CD4-positive, alpha-beta T cell (primary cell): Measurements from ENCODE around the gene PRR14. TPM values are rescaled to one million over a fixed set of nuclear protein-coding genes. Genes with fewer than 3 reads are reported as not detected.
"Not testable (repeated sequence)": the region's sequence is repeated elsewhere in the genome, so short reads cannot be mapped to it uniquely, and the experiment has no call there.

Experiments used
- ATAC-seq: fragments of 200-7000 bp; cut with Tn5 transposase; one replicate; pipeline ENCODE4 v1.10.0; 2022; ENCODE audit warnings: mild to moderate bottlenecking; ENCODE audit not compliant: poor library complexity
- CTCF ChIA-PET: fragments of 350-600 bp; sonication (Branson Sonifier 250); formaldehyde crosslinking; loops from one replicate; lab custom pipeline; 2021; ENCODE audit warnings: antibody characterized with exemption, inconsistent platforms; lab: Charles Lee
- POLR2A ChIA-PET: fragments of 350-600 bp; sonication (Branson Sonifier 250); formaldehyde crosslinking; loops from one replicate; lab custom pipeline; 2021; ENCODE audit warnings: antibody characterized with exemption, inconsistent platforms; lab: Charles Lee
- DNase-seq, 14 experiments: peaks; one replicate each; pipeline ENCODE4 v3.0.0-alpha.2; 2013 to 2020; ENCODE audit warnings: mixed read lengths in 2 of 14
- H3K27ac ChIP-seq, 2 donors: one replicate each; pipeline versions ENCODE4 v1.5.1 to v1.7.0; 2013; ENCODE audit warnings: low read length in 2 of 2, low read depth in 1 of 2, mild to moderate bottlenecking in 1 of 2
- H3K27me3 ChIP-seq, 2 experiments: 1 replicate in 1 of 2; 2 replicates in 1 of 2; pipeline versions ENCODE4 v1.6.1 to v1.7.0; 2013; ENCODE audit warnings: low read length in 2 of 2, control low read depth in 1 of 2, mild to moderate bottlenecking in 1 of 2, moderate library complexity in 1 of 2; ENCODE audit not compliant: insufficient read depth in 2 of 2, control insufficient read depth in 1 of 2
- H3K36me3 ChIP-seq: one replicate; pipeline ENCODE4 v1.6.1; 2013; ENCODE audit warnings: low read length, control low read depth; ENCODE audit not compliant: insufficient read depth
- H3K4me1 ChIP-seq: one replicate; pipeline ENCODE4 v1.6.1; 2013; ENCODE audit warnings: low read length, control low read depth; ENCODE audit not compliant: insufficient read depth
- H3K4me3 ChIP-seq: one replicate; pipeline ENCODE4 v1.5.1; 2013; ENCODE audit warnings: mild to moderate bottlenecking, low read length, moderate library complexity
- H3K9me3 ChIP-seq, 2 experiments: 1 replicate in 1 of 2; 2 replicates in 1 of 2; pipeline versions ENCODE4 v1.6.1 to v1.7.0; 2013; ENCODE audit warnings: low read length in 2 of 2, mild to moderate bottlenecking in 2 of 2, control low read depth in 1 of 2, moderate library complexity in 1 of 2; ENCODE audit not compliant: control insufficient read depth in 1 of 2, insufficient read depth in 1 of 2
- H3K27ac Mint-ChIP-seq: one replicate; pipeline ENCODE4 v1.8.0; 2020; ENCODE audit warnings: mixed read lengths
- H3K27me3 Mint-ChIP-seq: one replicate; pipeline ENCODE4 v1.8.0; 2021; ENCODE audit warnings: mixed read lengths
- H3K36me3 Mint-ChIP-seq: one replicate; pipeline ENCODE4 v1.8.0; 2021; ENCODE audit warnings: low read depth, mixed read lengths
- H3K4me1 Mint-ChIP-seq: one replicate; pipeline ENCODE4 v1.8.0; 2021; ENCODE audit warnings: low read depth, mixed read lengths
- H3K4me3 Mint-ChIP-seq: one replicate; pipeline ENCODE4 v1.8.0; 2020; ENCODE audit warnings: mild to moderate bottlenecking, mixed read lengths
- H3K9me3 Mint-ChIP-seq: one replicate; pipeline ENCODE4 v1.8.0; 2020; ENCODE audit warnings: mixed read lengths
- intact Hi-C, 2 experiments: fragments of 100-400 bp; cut with DNase I in 1 of 2; cut with micrococcal nuclease in 1 of 2; formaldehyde crosslinking; loops; one replicate each; pipeline versions ENCODE4 v1.15.1 to v1.9.0; 2023 to 2025; cut with DNase I, micrococcal nuclease
- total RNA-seq, 174 experiments: library from RNA in 2 of 174; stranded (reverse) in 2 of 174; gene quantifications; one replicate each; pipeline ENCODE4 v1.2.3 and lab custom pipeline; 2021 to 2026
- TF ChIP-seq, protein P1 (sequence below): fragments of 200-600 bp; IDR thresholded peaks from one replicate; pipeline ENCODE4 v1.8.0; 2022; ENCODE audit warnings: antibody characterized with exemption, mild to moderate bottlenecking

Gene PRR14
- total RNA-seq, 2 experiments from 2014 or later = 50.2 to 51.7 TPM

DNA sequence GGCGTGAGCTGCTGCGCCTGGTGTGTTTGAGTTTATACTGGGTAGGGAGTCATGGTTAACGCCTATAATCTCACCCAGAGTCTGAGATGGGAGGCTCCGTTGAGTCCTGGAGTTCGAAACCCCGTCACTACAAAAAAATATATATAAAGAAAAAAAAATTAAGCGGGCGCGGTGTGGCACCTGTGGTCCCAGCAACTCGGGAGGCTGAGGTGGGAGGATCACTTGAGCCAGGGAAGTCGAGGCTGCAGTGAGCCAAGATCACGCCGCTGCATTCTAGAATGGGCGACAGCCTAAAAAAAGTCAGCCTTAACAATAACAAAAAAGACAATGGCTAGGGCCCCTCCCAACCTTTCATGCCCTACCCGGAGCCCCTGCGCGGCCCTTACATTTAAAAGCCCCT lies 17.2 kb upstream of the PRR14 start:
- ChIA-PET POLR2A (interaction anchor here (0.6 to 1.2 kb wide), 8 partner anchors 17 to 263 kb away, joined by 3 to 19 read pairs (median 7); partner anchors contain the start of genes FBRS, PRR14, TBC1D10B and ZNF689), CTCF (interaction anchor here (0.6 to 1.8 kb wide), 6 partner anchors 17 to 203 kb away, joined by 3 to 7 read pairs (median 5); partner anchors contain the start of genes DCTPP1, FBRS and PRR14)
- H3K9me3 ChIP-seq = no peaks in the 10 kb centered on the region
- Mint-ChIP-seq H3K4me1 (peaks cover 22% of the 10 kb centered on the region), H3K36me3 (peaks cover 4% of the 10 kb centered on the region), H3K9me3 (no peaks in the 10 kb centered on the region), H3K4me3 (peak overlapping the region; percentile 96), H3K27ac (peak overlapping the region; percentile 93), H3K27me3 (no peaks in the 10 kb centered on the region)
- no peak for DNase-seq
- no peaks in the 10 kb centered on the region for H3K27me3 ChIP-seq
- intact Hi-C loops = loop anchor here (5.0 to 10.0 kb wide), 5 partner anchors 76 to 589 kb away; partner anchors contain the start of genes ALDOA (in 1 of the 2), SEPHS2 (in 1 of the 2), ZNF747 (in 1 of the 2) and ZNF764 (in 1 of the 2)
- TF ChIP-seq, protein P1, sequence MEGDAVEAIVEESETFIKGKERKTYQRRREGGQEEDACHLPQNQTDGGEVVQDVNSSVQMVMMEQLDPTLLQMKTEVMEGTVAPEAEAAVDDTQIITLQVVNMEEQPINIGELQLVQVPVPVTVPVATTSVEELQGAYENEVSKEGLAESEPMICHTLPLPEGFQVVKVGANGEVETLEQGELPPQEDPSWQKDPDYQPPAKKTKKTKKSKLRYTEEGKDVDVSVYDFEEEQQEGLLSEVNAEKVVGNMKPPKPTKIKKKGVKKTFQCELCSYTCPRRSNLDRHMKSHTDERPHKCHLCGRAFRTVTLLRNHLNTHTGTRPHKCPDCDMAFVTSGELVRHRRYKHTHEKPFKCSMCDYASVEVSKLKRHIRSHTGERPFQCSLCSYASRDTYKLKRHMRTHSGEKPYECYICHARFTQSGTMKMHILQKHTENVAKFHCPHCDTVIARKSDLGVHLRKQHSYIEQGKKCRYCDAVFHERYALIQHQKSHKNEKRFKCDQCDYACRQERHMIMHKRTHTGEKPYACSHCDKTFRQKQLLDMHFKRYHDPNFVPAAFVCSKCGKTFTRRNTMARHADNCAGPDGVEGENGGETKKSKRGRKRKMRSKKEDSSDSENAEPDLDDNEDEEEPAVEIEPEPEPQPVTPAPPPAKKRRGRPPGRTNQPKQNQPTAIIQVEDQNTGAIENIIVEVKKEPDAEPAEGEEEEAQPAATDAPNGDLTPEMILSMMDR = no peak
- H3K27ac ChIP-seq = peak overlapping the region; percentile 88 to 99
- H3K4me1 ChIP-seq = peaks cover 22% of the 10 kb centered on the region
- H3K36me3 ChIP-seq = no peaks in the 10 kb centered on the region
- no peak for ATAC-seq
- H3K4me3 ChIP-seq = peak overlapping the region; percentile 82

DNA sequence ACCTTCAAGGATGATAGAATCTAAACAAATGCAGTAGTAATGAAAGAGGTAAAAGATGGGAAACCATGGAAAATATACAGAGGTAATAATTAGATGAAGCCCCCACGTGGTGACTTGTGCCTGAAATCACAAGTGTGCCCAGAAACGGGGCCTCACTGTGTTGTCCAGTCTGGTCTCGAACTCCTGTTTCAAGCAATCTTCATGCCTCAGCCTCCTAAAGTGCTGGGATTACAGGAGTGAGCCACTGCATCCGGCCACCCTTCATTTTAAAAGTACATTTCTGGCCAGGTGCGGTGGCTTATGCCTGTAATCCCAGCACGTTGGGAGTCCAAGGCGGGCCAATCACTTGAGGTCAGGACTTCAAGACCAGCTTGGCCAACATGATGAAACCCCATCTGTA lies 14.2 kb upstream of the PRR14 start:
- TF ChIP-seq, protein P1 = no peak
- no peaks in the 10 kb centered on the region for H3K27me3 Mint-ChIP-seq
- no peaks in the 10 kb centered on the region for H3K36me3 ChIP-seq
- H3K4me3 Mint-ChIP-seq = no peak overlapping the region
- peaks cover 19% of the 10 kb centered on the region for H3K4me1 ChIP-seq
- intact Hi-C loops = loop anchor here (5.0 to 10.0 kb wide), 3 partner anchors 64 to 592 kb away; partner anchors contain the start of genes ALDOA (in 1 of the 2) and ZNF688 (in 1 of the 2)
- CTCF ChIA-PET = interaction anchor here (1.0 kb wide), 1 partner anchor 57 kb away, joined by 3 read pairs; no protein-coding TSS in a partner anchor
- peaks cover 4% of the 10 kb centered on the region for H3K36me3 Mint-ChIP-seq
- peaks cover 17% of the 10 kb centered on the region for H3K4me1 Mint-ChIP-seq
- H3K4me3 ChIP-seq = no peak overlapping the region
- H3K27ac ChIP-seq = no peak overlapping the region
- H3K27ac Mint-ChIP-seq = no peak overlapping the region
- H3K27me3 ChIP-seq = no peaks in the 10 kb centered on the region
- DNase-seq = no peak
- H3K9me3 ChIP-seq = no peaks in the 10 kb centered on the region
- H3K9me3 Mint-ChIP-seq = no peaks in the 10 kb centered on the region
- POLR2A ChIA-PET = interaction anchor here (0.6 to 1.4 kb wide), 3 partner anchors 22 to 152 kb away, joined by 3 to 4 read pairs (median 3); partner anchors contain the start of genes FBRS and ZNF689
- no peak for ATAC-seq

DNA sequence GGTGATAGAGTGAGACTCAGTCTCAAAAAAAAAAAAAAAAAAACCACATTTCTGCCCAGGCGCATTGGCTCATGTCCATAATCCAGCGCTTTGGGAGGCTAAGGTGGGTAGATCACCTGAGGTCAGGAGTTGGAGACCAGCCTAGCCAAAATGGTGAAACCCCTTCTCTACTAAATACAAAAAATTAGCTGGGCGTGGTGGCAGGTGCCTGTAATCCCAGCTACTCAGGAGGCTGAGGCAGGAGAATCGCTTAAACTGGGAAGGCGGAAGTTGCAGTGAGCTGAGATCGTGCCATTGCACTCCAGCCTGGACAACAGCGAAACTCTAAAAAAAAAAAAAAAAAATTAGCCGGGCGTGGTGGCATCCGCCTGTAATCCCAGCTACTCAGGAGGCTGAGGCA lies 13.6 kb upstream of the PRR14 start:
- ATAC-seq, H3K27me3 Mint-ChIP-seq, H3K27ac Mint-ChIP-seq, H3K9me3 ChIP-seq, DNase-seq, H3K36me3 Mint-ChIP-seq, H3K4me3 Mint-ChIP-seq, H3K4me3 ChIP-seq, H3K27ac ChIP-seq, H3K36me3 ChIP-seq, H3K9me3 Mint-ChIP-seq, H3K27me3 ChIP-seq: not testable (repeated sequence)
- H3K4me1 ChIP-seq = peaks cover 19% of the 10 kb centered on the region
- H3K4me1 Mint-ChIP-seq = peaks cover 17% of the 10 kb centered on the region
- ChIA-PET POLR2A (interaction anchor here (0.6 to 1.4 kb wide), 3 partner anchors 21 to 152 kb away, joined by 3 to 4 read pairs (median 3); partner anchors contain the start of genes FBRS and ZNF689), CTCF (interaction anchor here (1.0 to 1.5 kb wide), 2 partner anchors 8 to 57 kb away, joined by 3 to 7 read pairs; no protein-coding TSS in a partner anchor)
- intact Hi-C loops = loop anchor here (5.0 to 10.0 kb wide), 3 partner anchors 65 to 592 kb away; partner anchors contain the start of genes ALDOA (in 1 of the 2) and ZNF688 (in 1 of the 2)
